NCI-H345 treated with DMSO at 0.1 percent for 48 hours (cell line): ENCODE data around the gene RNU11.
"Not testable (repeated sequence)": the region's sequence is repeated elsewhere in the genome, so short reads cannot be mapped to it uniquely, and the experiment has no call there.

Experiments
- DNase-seq: peaks from one replicate; lab custom pipeline; 2025; ENCODE audit not compliant: unreplicated experiment; lab: John Stamatoyannopoulos, UW

Gene RNU11

GRCh38 chr1:28648474-28649198, at the start of gene RNU11:
Gene RNU11 (plus strand): TSS chr1:28648600.
- DNase-seq = peak; percentile 97

GRCh38 chr1:28601696-28602095, 46.7 kb upstream of the RNU11 start:
- no peak for DNase-seq

- no peak for DNase-seq
These were observed 45.6 kb upstream of the RNU11 start for GRCh38 chr1:28602536-28603439.

GRCh38 chr1:28604411-28604810, 44.0 kb upstream of the RNU11 start:
- DNase-seq = no peak

GRCh38 chr1:28604962-28605361, 43.4 kb upstream of the RNU11 start:
- DNase-seq = no peak

- DNase-seq = no peak
These were observed 41.6 kb upstream of the RNU11 start for GRCh38 chr1:28606771-28607170.

GRCh38 chr1:28613175-28613574, 35.2 kb upstream of the RNU11 start:
- no peak for DNase-seq

- DNase-seq = no peak
These were observed 16.7 kb upstream of the RNU11 start for GRCh38 chr1:28631713-28632112.

GRCh38 chr1:28632560-28632959, 15.8 kb upstream of the RNU11 start:
- no peak for DNase-seq

GRCh38 chr1:28640766-28641165, 7.6 kb upstream of the RNU11 start:
- DNase-seq = no peak

GRCh38 chr1:28642056-28642846, 6.1 kb upstream of the RNU11 start:
- peak; percentile 25 for DNase-seq

GRCh38 chr1:28642847-28643635, 5.4 kb upstream of the RNU11 start, which contains the start of gene TAF12:
Gene TAF12 (minus strand): TSS chr1:28643067. CDS start chr1:28622081, 20,986 bp downstream.
- peak; percentile 93 for DNase-seq

- DNase-seq = no peak
These were observed 3.9 kb upstream of the RNU11 start for GRCh38 chr1:28644494-28644893.

- DNase-seq = not testable (repeated sequence)
These were observed 3.0 kb upstream of the RNU11 start for GRCh38 chr1:28645406-28645805.

GRCh38 chr1:28646040-28646439, 2.4 kb upstream of the RNU11 start:
- no peak for DNase-seq

- DNase-seq = peak; percentile 97
These were observed 359 bp upstream of the RNU11 start for GRCh38 chr1:28648008-28648473.

- not testable (repeated sequence) for DNase-seq
These were observed 4.7 kb downstream of the RNU11 start for GRCh38 chr1:28653063-28653462.

- DNase-seq = not testable (repeated sequence)
These were observed 5.5 kb downstream of the RNU11 start for GRCh38 chr1:28653870-28654269.

- DNase-seq = not testable (repeated sequence)
These were observed 7.3 kb downstream of the RNU11 start for GRCh38 chr1:28655448-28656311.
